A375 (cell line): ENCODE results near the gene LRCH2. TPM values are rescaled to one million over a fixed set of nuclear protein-coding genes. Genes with fewer than 3 reads are reported as not detected.

Experiments used
- small RNA-seq: library from RNA; depleted of rRNA; stranded (forward); fragments of <200 nt; gene quantifications from one replicate; pipeline ENCODE3, GENCODE V24; 2014
- total RNA-seq: library from RNA; depleted of rRNA; stranded (reverse); fragments of >200 nt; shearing (Covaris generic); gene quantifications from 2 replicates; pipeline ENCODE4 v1.2.3, GENCODE V29; 2014; rRNA removed

LRCH2 gene
- 1.8 and 2.1 TPM in 2 replicates for total RNA-seq

GRCh38 chrX:115233497-115234455 lies at the start of gene LRCH2:
LRCH2 (minus strand) TSS chrX:115234096; CDS start chrX:115234041, 55 bp downstream.

GRCh38 chrX:115189110-115189509 lies 44.8 kb downstream of the LRCH2 start, which contains the start of gene RBMXL3:
RBMXL3 (plus strand) TSS chrX:115189410; CDS start chrX:115189442, 32 bp downstream.

Small RNAs within 50 kb of the gene (small RNA-seq; reads per million reads assigned to genes)
- gene RF00019, result not detected
- gene SNORA35B, result 1.1 reads per million, percentile 58 among the genes with 10 or more reads in this experiment

Other genes starting within 250 kb of the LRCH2 start
- gene IL13RA2, start 216.5 kb downstream of the LRCH2 start, total RNA-seq, result 350 and 396 TPM in 2 replicates
- gene RBMXL3, start 44.7 kb downstream of the LRCH2 start, total RNA-seq, result not detected in 2 replicates
- gene LUZP4, start 55.6 kb upstream of the LRCH2 start, total RNA-seq, result not detected in 2 replicates